ENCODE results near the gene NPAS2. TPM values are rescaled to one million over a fixed set of nuclear protein-coding genes. Genes with fewer than 3 reads are reported as not detected.

The NPAS2 gene
- total RNA-seq, 1 experiment from 2014 or later, result not detected

DNA sequence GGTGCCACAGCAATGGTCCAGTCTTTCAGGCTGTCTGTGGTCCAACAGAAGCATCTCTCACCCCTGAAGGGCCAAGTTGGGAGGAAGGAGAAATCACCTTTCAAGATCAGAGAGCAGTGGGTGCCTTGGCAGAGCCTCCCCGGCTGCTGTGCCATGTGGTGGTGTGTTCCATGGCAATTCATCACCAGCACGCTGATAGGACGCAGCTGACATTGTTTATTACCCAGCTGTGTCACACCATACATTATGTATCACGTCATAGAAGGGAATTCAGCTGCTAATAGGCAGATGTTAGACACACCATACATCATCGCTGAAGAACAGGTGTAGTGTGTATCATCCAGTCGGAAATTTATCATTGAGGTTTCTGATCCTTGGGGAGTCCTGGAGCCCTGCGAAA lies 152.5 kb downstream of the NPAS2 start:
- no peaks in the 10 kb centered on the region for H3K9me3 ChIP-seq (ENCODE audit: low read length)
- DNase-seq, result no peak
- H3K4me3 ChIP-seq (ENCODE audit: low read length), result no peak overlapping the region
- H3K27ac ChIP-seq (ENCODE audit: low read length), result no peak overlapping the region
- no peaks in the 10 kb centered on the region for H3K79me2 ChIP-seq (ENCODE audit: low read length)
- peaks cover 9% of the 10 kb centered on the region for H3K4me1 ChIP-seq (ENCODE audit: low read length)
- no peak overlapping the region for H2AFZ ChIP-seq (ENCODE audit: low read length)
- H3K27me3 ChIP-seq (ENCODE audit: low read length), result no peaks in the 10 kb centered on the region
- no peak overlapping the region for H3K9ac ChIP-seq (ENCODE audit: low read length)
- no peak overlapping the region for H3K4me2 ChIP-seq (ENCODE audit: low read depth, low read length, poor library complexity, severe bottlenecking)
- no peaks in the 10 kb centered on the region for H3K9me2 ChIP-seq (replicated peaks; ENCODE audit: insufficient read depth, low read length)
- no peaks in the 10 kb centered on the region for H3K36me3 ChIP-seq (ENCODE audit: insufficient read depth, low read length)
- no peaks in the 10 kb centered on the region for H4K20me1 ChIP-seq (ENCODE audit: insufficient read depth, low read depth, low read length)

DNA sequence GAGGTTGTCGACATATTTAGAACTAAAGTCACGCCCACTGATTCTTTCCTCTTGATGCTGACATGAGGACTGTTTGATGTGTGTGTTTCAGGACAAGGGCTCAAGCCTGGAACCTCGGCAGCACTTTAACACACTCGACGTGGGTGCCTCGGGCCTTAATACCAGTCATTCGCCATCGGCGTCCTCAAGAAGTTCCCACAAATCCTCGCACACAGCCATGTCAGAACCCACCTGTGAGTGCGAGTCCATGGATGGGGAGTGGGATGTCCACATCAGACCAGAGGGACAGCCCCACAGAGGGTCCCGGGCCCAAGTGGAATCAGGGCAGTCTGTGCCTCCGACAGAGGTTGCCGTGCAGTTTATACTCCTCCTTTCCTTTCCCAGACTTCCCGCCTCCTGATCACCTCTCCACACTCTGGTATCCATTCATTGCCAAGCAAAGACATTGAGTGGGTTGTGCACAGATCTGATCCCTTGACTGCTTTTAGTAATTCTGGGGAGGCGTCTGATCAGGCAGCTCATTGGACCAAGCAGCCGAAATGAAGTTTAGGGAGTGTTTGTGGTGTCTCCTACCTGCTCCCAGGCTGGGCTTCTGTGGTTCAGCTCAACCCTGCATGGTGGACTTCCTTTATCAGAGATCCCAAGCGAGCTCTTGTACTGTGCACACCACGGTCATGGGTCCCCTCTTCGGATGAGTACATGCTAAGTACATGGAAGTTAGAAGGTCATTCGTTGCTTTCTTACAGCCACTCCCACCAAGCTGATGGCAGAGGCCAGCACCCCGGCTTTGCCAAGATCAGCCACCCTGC lies 155.0 kb downstream of the NPAS2 start:
- H3K4me3 ChIP-seq (ENCODE audit: low read length), result no peak overlapping the region
- H3K4me2 ChIP-seq (ENCODE audit: low read depth, low read length, poor library complexity, severe bottlenecking), result no peak overlapping the region
- no peaks in the 10 kb centered on the region for H4K20me1 ChIP-seq (ENCODE audit: insufficient read depth, low read depth, low read length)
- H3K36me3 ChIP-seq (ENCODE audit: insufficient read depth, low read length), result no peaks in the 10 kb centered on the region
- H3K27ac ChIP-seq (ENCODE audit: low read length), result no peak overlapping the region
- H3K27me3 ChIP-seq (ENCODE audit: low read length), result no peaks in the 10 kb centered on the region
- H3K79me2 ChIP-seq (ENCODE audit: low read length), result no peaks in the 10 kb centered on the region
- H2AFZ ChIP-seq (ENCODE audit: low read length), result no peak overlapping the region
- no peak for DNase-seq
- H3K9ac ChIP-seq (ENCODE audit: low read length), result no peak overlapping the region
- no peaks in the 10 kb centered on the region for H3K9me2 ChIP-seq (replicated peaks; ENCODE audit: insufficient read depth, low read length)
- no peaks in the 10 kb centered on the region for H3K9me3 ChIP-seq (ENCODE audit: low read length)
- peaks cover 9% of the 10 kb centered on the region for H3K4me1 ChIP-seq (ENCODE audit: low read length)

DNA sequence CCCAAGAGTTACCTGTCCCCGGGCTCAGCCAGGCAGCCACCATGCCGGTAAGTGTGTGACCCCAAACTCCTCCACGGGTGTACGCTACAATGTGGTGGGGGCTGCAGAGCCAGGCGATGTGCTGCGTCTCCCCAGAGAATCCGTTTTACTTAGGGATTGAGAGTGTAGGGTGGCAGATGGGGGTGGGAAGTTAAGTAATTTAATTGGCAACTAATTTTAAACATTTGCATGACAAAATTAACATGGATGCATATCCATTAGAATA lies 155.5 kb downstream of the NPAS2 start:
- Histone ChIP-seq H2AFZ (ENCODE audit: low read length) (no peak overlapping the region), H3K36me3 (ENCODE audit: insufficient read depth, low read length) (no peaks in the 10 kb centered on the region), H3K27me3 (ENCODE audit: low read length) (no peaks in the 10 kb centered on the region), H3K9me2 (replicated peaks; ENCODE audit: insufficient read depth, low read length) (no peaks in the 10 kb centered on the region), H3K4me2 (ENCODE audit: low read depth, low read length, poor library complexity, severe bottlenecking) (no peak overlapping the region), H3K9ac (ENCODE audit: low read length) (no peak overlapping the region), H3K4me1 (ENCODE audit: low read length) (peaks cover 9% of the 10 kb centered on the region), H4K20me1 (ENCODE audit: insufficient read depth, low read depth, low read length) (no peaks in the 10 kb centered on the region), H3K9me3 (ENCODE audit: low read length) (no peaks in the 10 kb centered on the region), H3K27ac (ENCODE audit: low read length) (no peak overlapping the region), H3K79me2 (ENCODE audit: low read length) (no peaks in the 10 kb centered on the region), H3K4me3 (ENCODE audit: low read length) (no peak overlapping the region)
- DNase-seq, result no peak

DNA sequence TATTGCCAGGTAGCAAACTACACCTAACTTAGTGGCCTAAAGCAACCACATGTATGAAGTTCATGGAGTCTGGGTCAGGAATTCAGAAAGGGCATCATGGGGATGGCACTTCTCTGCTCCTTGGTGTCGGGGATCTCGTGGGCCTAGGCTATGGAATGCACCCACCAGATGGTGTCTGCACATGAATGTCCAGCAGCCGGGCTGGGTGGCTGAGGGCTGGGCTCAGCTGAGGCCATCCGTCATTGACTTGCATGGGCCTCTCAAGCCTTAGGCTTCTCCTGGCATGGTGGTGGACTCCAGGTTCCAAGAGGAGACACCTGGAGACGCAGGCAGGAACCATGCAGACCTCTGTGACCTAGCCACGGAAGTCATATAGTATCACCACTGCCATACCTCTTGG lies 156.1 kb downstream of the NPAS2 start:
- Histone ChIP-seq H2AFZ (ENCODE audit: low read length) (no peak overlapping the region), H3K9ac (ENCODE audit: low read length) (no peak overlapping the region), H3K4me2 (ENCODE audit: low read depth, low read length, poor library complexity, severe bottlenecking) (no peak overlapping the region), H3K36me3 (ENCODE audit: insufficient read depth, low read length) (no peaks in the 10 kb centered on the region), H3K9me2 (replicated peaks; ENCODE audit: insufficient read depth, low read length) (no peaks in the 10 kb centered on the region), H3K27ac (ENCODE audit: low read length) (no peak overlapping the region), H3K4me1 (ENCODE audit: low read length) (peaks cover 9% of the 10 kb centered on the region), H4K20me1 (ENCODE audit: insufficient read depth, low read depth, low read length) (no peaks in the 10 kb centered on the region), H3K79me2 (ENCODE audit: low read length) (no peaks in the 10 kb centered on the region), H3K4me3 (ENCODE audit: low read length) (no peak overlapping the region), H3K27me3 (ENCODE audit: low read length) (no peaks in the 10 kb centered on the region), H3K9me3 (ENCODE audit: low read length) (no peaks in the 10 kb centered on the region)
- DNase-seq, result no peak

DNA sequence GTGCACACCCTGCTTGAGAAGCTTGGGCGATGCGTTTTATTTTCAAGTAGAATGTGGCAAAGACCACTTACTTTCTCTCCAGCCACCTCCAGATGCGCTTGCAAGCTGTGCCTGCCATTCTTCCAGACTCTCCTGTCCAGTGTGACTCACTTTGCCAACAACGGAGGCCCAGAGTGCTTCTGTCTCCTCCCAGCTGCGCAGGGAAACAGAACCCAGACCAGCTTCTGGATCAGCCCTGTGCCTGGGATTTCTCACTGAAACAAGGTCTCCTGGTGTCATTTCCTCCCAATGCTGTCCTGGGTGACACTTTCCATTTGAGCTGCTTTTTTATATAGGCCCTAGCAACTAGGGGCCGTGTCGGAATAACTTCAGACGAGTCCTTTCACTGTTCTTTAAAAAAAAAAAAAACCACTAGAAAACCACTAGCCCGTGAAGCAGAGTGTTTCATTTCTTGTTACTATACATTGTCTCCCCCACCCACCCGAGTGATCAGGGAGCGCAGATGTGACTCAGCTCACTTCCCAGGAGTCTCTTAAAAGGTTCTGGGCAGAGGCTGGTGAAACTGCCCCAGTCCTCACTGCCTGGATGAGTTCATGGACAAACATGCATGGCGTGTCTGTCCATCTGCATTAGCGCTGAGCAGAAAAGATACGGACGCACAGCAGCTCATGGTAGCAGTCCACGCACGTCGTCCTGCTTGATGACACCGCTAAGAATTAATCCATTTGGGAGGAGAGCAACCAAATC lies 156.9 kb downstream of the NPAS2 start:
- no peak overlapping the region for H3K4me3 ChIP-seq (ENCODE audit: low read length)
- no peaks in the 10 kb centered on the region for H3K9me3 ChIP-seq (ENCODE audit: low read length)
- H3K79me2 ChIP-seq (ENCODE audit: low read length), result no peaks in the 10 kb centered on the region
- no peaks in the 10 kb centered on the region for H4K20me1 ChIP-seq (ENCODE audit: insufficient read depth, low read depth, low read length)
- no peaks in the 10 kb centered on the region for H3K27me3 ChIP-seq (ENCODE audit: low read length)
- H3K4me1 ChIP-seq (ENCODE audit: low read length), result peaks cover 9% of the 10 kb centered on the region
- H3K9me2 ChIP-seq (replicated peaks; ENCODE audit: insufficient read depth, low read length), result no peaks in the 10 kb centered on the region
- no peaks in the 10 kb centered on the region for H3K36me3 ChIP-seq (ENCODE audit: insufficient read depth, low read length)
- H2AFZ ChIP-seq (ENCODE audit: low read length), result no peak overlapping the region
- peak overlapping the region; percentile 23 for H3K4me2 ChIP-seq (ENCODE audit: low read depth, low read length, poor library complexity, severe bottlenecking)
- no peak overlapping the region for H3K27ac ChIP-seq (ENCODE audit: low read length)
- no peak overlapping the region for H3K9ac ChIP-seq (ENCODE audit: low read length)
- DNase-seq, result peak; percentile 41

DNA sequence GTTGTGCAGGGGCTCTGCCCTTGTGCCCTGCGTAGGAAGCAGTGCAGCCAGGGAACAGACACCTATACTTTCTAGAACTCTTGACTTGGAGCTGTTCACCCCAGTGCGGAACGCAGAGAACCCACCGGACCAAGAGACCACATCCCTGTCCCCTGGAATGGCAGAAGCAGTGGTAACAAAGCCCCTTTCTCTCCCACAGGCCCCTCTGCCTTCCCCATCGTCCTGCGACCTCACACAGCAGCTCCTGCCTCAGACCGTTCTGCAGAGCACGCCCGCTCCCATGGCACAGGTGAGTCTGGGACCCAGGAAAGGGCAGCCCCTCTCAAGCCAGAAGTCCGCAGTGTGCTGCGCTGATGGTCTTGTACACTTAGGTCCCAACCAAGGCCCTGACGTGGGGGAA lies 157.6 kb downstream of the NPAS2 start:
- H3K9me2 ChIP-seq (replicated peaks; ENCODE audit: insufficient read depth, low read length), result no peaks in the 10 kb centered on the region
- H3K9ac ChIP-seq (ENCODE audit: low read length), result no peak overlapping the region
- no peaks in the 10 kb centered on the region for H4K20me1 ChIP-seq (ENCODE audit: insufficient read depth, low read depth, low read length)
- DNase-seq, result no peak
- H3K4me2 ChIP-seq (ENCODE audit: low read depth, low read length, poor library complexity, severe bottlenecking), result no peak overlapping the region
- H3K9me3 ChIP-seq (ENCODE audit: low read length), result no peaks in the 10 kb centered on the region
- H3K4me3 ChIP-seq (ENCODE audit: low read length), result no peak overlapping the region
- no peaks in the 10 kb centered on the region for H3K27me3 ChIP-seq (ENCODE audit: low read length)
- H3K4me1 ChIP-seq (ENCODE audit: low read length), result peaks cover 9% of the 10 kb centered on the region
- no peaks in the 10 kb centered on the region for H3K36me3 ChIP-seq (ENCODE audit: insufficient read depth, low read length)
- H3K79me2 ChIP-seq (ENCODE audit: low read length), result no peaks in the 10 kb centered on the region
- no peak overlapping the region for H2AFZ ChIP-seq (ENCODE audit: low read length)
- no peak overlapping the region for H3K27ac ChIP-seq (ENCODE audit: low read length)

DNA sequence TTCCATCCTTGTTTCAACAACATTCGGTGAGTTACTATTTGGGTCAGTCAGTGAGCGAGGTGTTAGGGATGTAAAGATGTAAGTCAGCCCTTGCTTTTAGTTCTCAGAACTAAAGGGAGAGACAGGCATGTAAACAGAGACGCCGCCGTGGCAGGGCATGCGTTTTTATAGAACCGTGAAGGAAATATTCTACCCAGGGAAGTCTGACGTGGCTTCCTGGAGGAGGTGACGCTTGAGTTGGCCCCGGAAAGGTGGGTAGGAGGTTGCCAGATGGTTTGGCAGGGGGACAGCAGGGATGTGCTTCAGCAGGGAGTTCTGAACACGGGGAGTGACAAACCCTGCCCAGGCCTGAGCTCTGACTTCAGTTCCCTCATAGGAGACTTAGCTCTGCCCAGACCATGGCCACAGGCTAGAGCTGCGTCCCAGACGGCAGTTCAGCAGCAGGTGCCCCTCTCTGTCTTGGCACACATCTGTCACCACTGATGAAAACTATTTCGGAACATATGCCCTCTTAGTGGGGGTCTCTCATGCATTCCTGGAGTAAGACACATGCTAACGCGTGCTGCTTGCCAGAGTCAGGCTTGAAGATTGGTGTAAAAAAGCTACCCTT lies 158.7 kb downstream of the NPAS2 start:
- Histone ChIP-seq H3K4me2 (ENCODE audit: low read depth, low read length, poor library complexity, severe bottlenecking) (no peak overlapping the region), H3K4me3 (ENCODE audit: low read length) (no peak overlapping the region), H3K9ac (ENCODE audit: low read length) (no peak overlapping the region), H3K36me3 (ENCODE audit: insufficient read depth, low read length) (no peaks in the 10 kb centered on the region), H3K27ac (ENCODE audit: low read length) (no peak overlapping the region), H3K9me2 (replicated peaks; ENCODE audit: insufficient read depth, low read length) (no peaks in the 10 kb centered on the region), H2AFZ (ENCODE audit: low read length) (no peak overlapping the region), H3K9me3 (ENCODE audit: low read length) (no peaks in the 10 kb centered on the region), H4K20me1 (ENCODE audit: insufficient read depth, low read depth, low read length) (no peaks in the 10 kb centered on the region), H3K27me3 (ENCODE audit: low read length) (no peaks in the 10 kb centered on the region), H3K79me2 (ENCODE audit: low read length) (no peaks in the 10 kb centered on the region), H3K4me1 (ENCODE audit: low read length) (peaks cover 9% of the 10 kb centered on the region)
- DNase-seq, result no peak

DNA sequence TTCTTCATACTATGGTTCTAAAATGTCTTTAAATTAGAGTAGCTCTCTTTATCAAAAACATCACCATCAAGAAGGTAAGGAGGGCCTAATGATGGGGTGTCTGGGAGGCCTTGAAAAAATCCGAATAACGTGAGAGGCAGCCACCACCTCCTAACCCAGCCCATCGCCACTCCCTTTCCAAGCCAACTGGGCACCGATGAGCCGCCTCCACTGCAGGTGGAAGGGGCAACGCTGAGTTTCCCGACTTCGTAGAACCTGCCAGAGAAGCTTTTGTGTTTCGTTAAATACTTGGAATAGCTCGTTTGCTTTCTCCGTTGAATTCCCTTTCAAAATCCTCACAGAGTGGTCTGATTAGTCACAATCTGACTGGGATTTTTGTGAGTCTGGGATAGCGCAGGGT lies 160.1 kb downstream of the NPAS2 start:
- H3K9ac ChIP-seq (ENCODE audit: low read length), result no peak overlapping the region

More for the DNA sequence above, 160.1 kb downstream of the NPAS2 start:
- Histone ChIP-seq H2AFZ (ENCODE audit: low read length) (no peak overlapping the region), H3K4me1 (ENCODE audit: low read length) (peaks cover 9% of the 10 kb centered on the region), H3K36me3 (ENCODE audit: insufficient read depth, low read length) (no peaks in the 10 kb centered on the region), H3K27ac (ENCODE audit: low read length) (no peak overlapping the region), H3K9me3 (ENCODE audit: low read length) (no peaks in the 10 kb centered on the region), H4K20me1 (ENCODE audit: insufficient read depth, low read depth, low read length) (no peaks in the 10 kb centered on the region), H3K4me3 (ENCODE audit: low read length) (no peak overlapping the region), H3K9me2 (replicated peaks; ENCODE audit: insufficient read depth, low read length) (no peaks in the 10 kb centered on the region), H3K79me2 (ENCODE audit: low read length) (no peaks in the 10 kb centered on the region), H3K27me3 (ENCODE audit: low read length) (no peaks in the 10 kb centered on the region), H3K4me2 (ENCODE audit: low read depth, low read length, poor library complexity, severe bottlenecking) (no peak overlapping the region)
- DNase-seq, result no peak
